KG1 (cell line): ENCODE measurements around the gene LRATD1.

Source experiments
- DNase-seq: peaks from one replicate; lab custom pipeline; 2025; lab: John Stamatoyannopoulos, UW

Gene LRATD1

DNA sequence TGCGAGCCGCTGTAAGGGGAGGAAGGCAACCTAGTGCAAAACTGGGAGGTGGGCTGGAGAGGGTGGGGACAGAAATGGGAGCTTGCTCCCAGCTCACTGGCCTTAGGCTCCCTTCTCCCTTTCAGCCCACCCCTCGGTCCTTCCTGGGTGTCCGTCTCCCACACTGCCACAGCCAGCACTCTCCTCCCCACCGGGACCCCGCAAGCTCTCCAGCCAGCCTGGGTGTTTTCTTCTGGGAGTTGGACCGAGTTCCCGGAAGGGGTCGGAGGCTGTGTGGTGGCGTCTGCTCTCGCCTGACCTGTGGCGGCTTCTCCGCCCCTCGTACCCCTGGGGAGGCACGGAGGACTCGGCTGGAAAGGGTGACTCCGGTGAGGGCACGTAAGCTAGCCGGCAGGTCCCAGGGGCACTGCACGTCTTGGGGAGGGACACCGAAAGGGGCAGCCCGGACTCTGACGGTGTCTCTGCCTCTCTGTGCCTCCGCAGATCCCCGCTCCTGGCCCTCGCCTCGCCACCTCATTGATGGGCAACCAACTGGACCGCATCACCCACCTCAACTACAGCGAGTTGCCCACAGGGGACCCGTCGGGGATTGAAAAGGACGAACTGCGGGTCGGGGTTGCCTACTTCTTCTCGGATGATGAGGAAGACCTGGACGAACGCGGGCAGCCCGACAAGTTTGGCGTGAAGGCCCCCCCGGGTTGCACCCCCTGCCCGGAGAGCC lies 1.1 kb downstream of the LRATD1 start:
- no peak for DNase-seq

GRCh38 chr2:14634182-14634488 lies 1.6 kb downstream of the LRATD1 start:
- no peak for DNase-seq

- DNase-seq = no peak
Measured at GRCh38 chr2:14634489-14635390, 2.2 kb downstream of the LRATD1 start.

GRCh38 chr2:14635391-14635871 lies 2.9 kb downstream of the LRATD1 start:
- DNase-seq = no peak

GRCh38 chr2:14638488-14638887 lies 6.0 kb downstream of the LRATD1 start:
- DNase-seq = no peak

DNA sequence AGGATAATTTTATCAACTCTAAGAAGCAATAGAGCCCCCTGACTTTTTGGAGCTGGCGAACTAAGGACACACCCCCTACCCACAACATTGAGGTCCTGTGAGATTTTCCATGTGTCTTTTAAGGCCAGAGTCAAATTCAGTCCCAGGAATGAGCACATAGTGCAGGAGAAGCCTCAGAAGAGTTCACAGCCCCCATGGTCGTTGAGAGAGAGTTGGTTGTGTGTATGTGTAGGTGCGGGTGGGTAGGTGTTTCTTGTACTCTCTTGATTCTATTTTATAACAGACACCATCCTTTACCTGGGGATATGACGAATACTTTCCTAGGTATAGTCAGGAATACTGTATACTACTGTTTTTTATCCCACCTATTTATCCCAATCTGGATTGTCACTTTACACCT lies 8.6 kb downstream of the LRATD1 start:
- DNase-seq = no peak

GRCh38 chr2:14642499-14642898 lies 10.0 kb downstream of the LRATD1 start:
- no peak for DNase-seq

DNA sequence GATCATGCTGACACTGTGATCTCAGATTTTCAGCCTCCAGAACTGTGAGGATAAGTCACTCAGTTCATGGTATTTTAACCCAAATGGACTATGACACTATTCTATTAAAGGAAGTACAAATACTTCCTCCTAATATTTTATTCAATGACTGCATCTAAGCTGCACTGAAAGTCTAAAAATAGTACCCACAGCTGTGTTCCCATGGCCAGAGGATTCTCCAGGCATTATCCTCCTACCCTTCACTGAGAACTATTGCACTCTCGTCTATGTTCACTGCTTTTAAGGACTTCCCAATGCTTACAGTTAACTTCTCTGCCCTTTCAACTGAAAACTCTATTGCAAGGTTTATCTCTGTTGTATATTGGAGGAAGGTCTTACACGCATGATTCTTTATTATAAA lies 15.2 kb downstream of the LRATD1 start:
- DNase-seq = no peak

DNA sequence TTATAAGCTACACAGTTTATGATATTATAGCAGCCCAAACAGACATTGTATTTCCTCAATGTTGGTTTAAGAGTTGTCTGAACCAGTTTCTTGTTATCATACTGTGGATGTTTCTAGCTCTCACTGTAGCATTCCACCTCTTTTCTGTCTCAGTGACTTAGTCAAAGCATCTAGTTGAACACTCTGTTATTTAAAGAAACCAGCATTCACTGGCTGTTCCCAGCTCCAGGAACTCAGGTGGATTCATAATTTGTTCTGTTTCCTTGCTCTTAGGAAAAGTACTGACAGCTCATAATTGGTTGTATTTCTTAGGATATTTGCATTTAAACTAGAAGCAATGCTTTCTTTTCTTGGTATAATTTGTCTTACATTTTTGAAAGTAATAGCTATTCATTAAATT lies 17.5 kb downstream of the LRATD1 start:
- no peak for DNase-seq

DNA sequence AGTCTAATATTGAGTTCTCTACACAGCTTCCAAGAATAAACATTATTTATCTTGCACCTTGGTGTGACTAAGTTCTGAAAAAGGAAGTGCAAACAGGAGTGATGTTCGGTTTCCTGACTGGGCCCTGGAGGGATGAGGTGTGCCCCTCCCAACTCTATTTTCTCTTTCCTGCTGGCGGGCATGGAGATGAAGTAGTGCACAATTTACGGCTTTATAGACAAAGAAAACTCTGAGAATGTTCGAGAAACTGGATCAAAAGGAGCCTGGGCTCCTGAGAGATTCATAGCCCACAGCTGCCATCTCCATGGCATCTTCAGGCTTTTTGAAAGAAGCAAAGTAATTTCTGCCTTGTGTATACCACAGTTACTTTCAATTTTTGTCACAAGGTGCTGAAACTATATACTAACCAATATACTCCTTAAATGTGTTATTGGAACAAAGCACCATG lies 22.3 kb downstream of the LRATD1 start:
- DNase-seq = no peak

DNA sequence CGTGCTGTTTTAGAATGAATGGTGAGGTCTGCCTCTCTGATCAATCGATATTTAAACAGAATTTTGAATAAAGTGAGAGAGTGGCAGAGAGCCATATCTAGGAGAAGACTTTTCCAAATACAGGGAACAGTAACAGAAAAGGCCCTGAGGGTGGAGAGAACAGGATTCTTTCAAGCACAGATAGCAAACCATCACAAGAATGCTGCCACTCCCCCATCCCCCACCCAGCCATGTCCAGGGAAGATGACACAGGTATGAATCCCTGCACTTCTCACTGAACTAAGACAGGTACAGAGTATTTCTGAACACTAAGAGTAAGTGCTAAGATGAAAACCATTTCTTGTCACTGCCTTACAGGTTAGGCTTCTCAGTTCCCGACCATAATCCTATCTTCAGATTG lies 23.6 kb downstream of the LRATD1 start:
- no peak for DNase-seq

GRCh38 chr2:14661163-14661562 lies 28.6 kb downstream of the LRATD1 start:
- no peak for DNase-seq

DNA sequence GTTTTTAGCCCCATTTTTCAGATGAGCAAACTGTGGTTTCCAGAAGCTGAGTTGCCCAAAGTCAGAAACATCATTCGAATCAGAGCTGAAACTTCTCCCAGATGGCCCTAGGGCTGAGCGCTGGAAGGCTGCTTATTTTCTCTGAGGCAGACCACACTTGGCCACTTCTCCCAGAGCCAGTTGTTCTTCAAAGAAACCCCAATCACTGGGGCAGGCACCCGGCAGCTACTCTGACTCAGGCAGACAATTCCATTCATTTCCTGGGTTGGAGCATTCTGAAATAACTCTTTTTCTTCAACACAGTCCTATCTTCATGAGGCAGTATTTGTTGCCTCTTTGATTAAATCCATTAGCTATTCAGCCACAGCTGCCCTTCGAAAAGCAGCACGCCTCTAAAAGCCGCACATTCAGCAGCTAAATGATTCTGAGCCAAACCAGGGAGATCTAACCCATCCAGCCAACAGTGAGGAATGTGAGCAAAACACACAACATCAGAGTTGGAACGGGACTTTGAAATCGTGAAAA lies 40.9 kb downstream of the LRATD1 start:
- DNase-seq = no peak

GRCh38 chr2:14675489-14675888 lies 43.0 kb downstream of the LRATD1 start:
- DNase-seq = no peak

- no peak for DNase-seq
Measured at GRCh38 chr2:14676371-14676770, 43.9 kb downstream of the LRATD1 start.

GRCh38 chr2:14677039-14677438 lies 44.5 kb downstream of the LRATD1 start:
- DNase-seq = no peak

GRCh38 chr2:14678761-14679160 lies 46.2 kb downstream of the LRATD1 start:
- no peak for DNase-seq

GRCh38 chr2:14681608-14682007 lies 49.1 kb downstream of the LRATD1 start:
- DNase-seq = no peak
